Transverse colon (tissue), 4 donors: ENCODE results near the gene ARHGAP42. TPM values are rescaled to one million over a fixed set of nuclear protein-coding genes. Genes with fewer than 3 reads are reported as not detected.

Experiments
- DNase-seq: peaks from one replicate; pipeline ENCODE4 v3.0.0-alpha.2; 2019
- H3K27ac ChIP-seq, 4 donors: fragments of 200-600 bp; sonication (generic); 2 replicates each; pipeline ENCODE4 v1.5.1; 2016 to 2018; ENCODE audit warnings: inconsistent platforms in 4 of 4
- H3K27me3 ChIP-seq: fragments of 200-600 bp; sonication (generic); 2 replicates; pipeline ENCODE4 v1.5.1; 2017; ENCODE audit warnings: inconsistent platforms
- H3K36me3 ChIP-seq, 4 donors: fragments of 200-600 bp; sonication (generic); 2 replicates each; pipeline ENCODE4 v1.5.1; 2017 to 2019; ENCODE audit warnings: inconsistent platforms in 4 of 4
- H3K4me1 ChIP-seq, 4 donors: fragments of 200-600 bp; sonication (generic); 2 replicates each; pipeline ENCODE4 v1.5.1; 2017 to 2020; ENCODE audit warnings: inconsistent platforms in 4 of 4
- H3K4me3 ChIP-seq, 4 donors: fragments of 200-600 bp; sonication (generic); 1 replicate in 1 of 4; 2 replicates in 3 of 4; pipeline versions ENCODE4 v1.5.1 to v1.6.1; 2017 to 2019; ENCODE audit warnings: inconsistent platforms in 4 of 4
- H3K9me3 ChIP-seq, 2 donors: fragments of 200-600 bp; sonication (generic); 2 replicates each; pipeline ENCODE4 v1.5.1; 2017 to 2019; ENCODE audit warnings: inconsistent platforms in 2 of 2
- CTCF ChIP-seq, 5 experiments: fragments of 200-600 bp in 3 of 5; fragments of 450-650 bp in 2 of 5; sonication (generic) in 3 of 5; IDR thresholded peaks; 1 replicate in 2 of 5; 2 replicates in 3 of 5; pipeline ENCODE4 v1.5.1; 2016 to 2017; ENCODE audit warnings: antibody characterized with exemption in 5 of 5, inconsistent platforms in 3 of 5, mild to moderate bottlenecking in 2 of 5, moderate library complexity in 1 of 5
- EP300 ChIP-seq: sonication (generic); formaldehyde crosslinking; IDR thresholded peaks from one replicate; pipeline ENCODE4 v1.6.1; 2017; ENCODE audit warnings: antibody characterized with exemption, low read depth
- POLR2A ChIP-seq: fragments of 450-650 bp; IDR thresholded peaks from one replicate; pipeline ENCODE4 v1.6.1; 2016; ENCODE audit warnings: antibody characterized with exemption, mild to moderate bottlenecking, moderate library complexity
- POLR2AphosphoS5 ChIP-seq, 3 donors: sonication (generic); formaldehyde crosslinking; IDR thresholded peaks; one replicate each; pipeline ENCODE4 v1.6.1; 2016; ENCODE audit warnings: antibody characterized with exemption in 3 of 3
- WGBS, 2 donors: methylation state at CpG; one replicate each; pipeline ENCODE4 v1.1.5; 2018; ENCODE audit warnings: low coverage in 1 of 2; 5-methylcytosine and 5-hydroxymethylcytosine counted together
- in situ Hi-C, 4 donors: fragments of 200-750 bp; cut with MboI; loops; one replicate each; pipeline versions ENCODE4 v1.15.0 to v1.15.1; 2017; ENCODE audit warnings: low sequenced_read_pairs in 3 of 4, low pct_ligation_motif_present in 1 of 4, low pct_unique_long_range_greater_than_20kb in 1 of 4
- intact Hi-C: fragments of 100-400 bp; cut with DNase I; formaldehyde crosslinking; loops from one replicate; pipeline ENCODE4 v1.15.1; 2023; ENCODE audit warnings: low total_unique reads
- small RNA-seq, 4 donors: library from RNA; depleted of rRNA; stranded (forward); fragments of <200 nt; gene quantifications; one replicate each; pipeline ENCODE3, GENCODE V24; 2016
- total RNA-seq, 4 donors: library from RNA; depleted of rRNA; stranded (reverse); fragments of >200 nt; gene quantifications; one replicate each; pipeline ENCODE4 v1.1.0, GENCODE V29; 2016

ARHGAP42 gene
- total RNA-seq, 4 donors from 2014 or later: 33.3 to 62.5 (median 40.9) TPM

DNA sequence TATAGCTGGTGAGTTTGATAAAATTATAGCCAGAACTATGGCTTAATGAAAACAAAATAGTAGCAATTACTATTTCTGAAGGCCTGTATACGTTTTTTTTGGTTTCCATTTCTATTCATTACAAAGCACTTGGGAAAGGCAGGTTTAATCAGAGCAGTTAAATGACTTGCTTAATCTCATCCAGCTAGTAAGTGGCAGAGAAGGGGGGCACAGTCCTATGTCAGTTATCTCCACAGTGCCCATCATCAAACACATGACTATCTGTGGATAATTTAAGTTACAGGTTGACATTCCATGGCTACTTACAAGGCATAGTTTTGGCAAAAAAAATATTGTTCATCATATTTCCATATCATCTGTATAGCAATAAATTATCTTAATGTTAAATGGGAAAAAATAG lies 348.8 kb downstream of the ARHGAP42 start:
- no peak overlapping the region for H3K4me3 ChIP-seq
- DNase-seq: no peak
- no peak overlapping the region for H3K27ac ChIP-seq
- in situ Hi-C loops: no loop called here
- H3K9me3 ChIP-seq: no peaks in the 10 kb centered on the region
- TF ChIP-seq EP300 (no peak), CTCF (IDR thresholded peaks at IDR 0.05) (no peak), POLR2AphosphoS5 (IDR thresholded peaks at IDR 0.05) (no peak), POLR2A (no peak)
- H3K36me3 ChIP-seq: no peaks in the 10 kb centered on the region
- no peaks in the 10 kb centered on the region for H3K27me3 ChIP-seq
- intact Hi-C loops: no loop called here
- no peaks in the 10 kb centered on the region for H3K4me1 ChIP-seq
- 50 to 67% methylated on average over 1 of the region's 1 CpG for WGBS, 2 donors

Small RNA genes lying within 50 kb of the gene (small RNA-seq; reads per million reads assigned to genes)
- gene RN7SL222P: 0 reads per million in 4 donors
